Inferior parietal cortex (tissue), 1 donor: ENCODE data around the gene GBA3.

Experiments
- DNase-seq: peaks from one replicate; pipeline ENCODE4 v3.0.0-alpha.2; 2016; ENCODE audit errors: extremely low spot score

Gene GBA3

GRCh38 chr4:22692736-22693135, at the start of gene GBA3:
Gene GBA3 (plus strand): TSS chr4:22692937.
- DNase-seq = no peak

GRCh38 chr4:22643952-22644351, 48.8 kb upstream of the GBA3 start:
- DNase-seq = no peak

- no peak for DNase-seq
Measured at GRCh38 chr4:22645481-22646182, 47.1 kb upstream of the GBA3 start.

GRCh38 chr4:22648996-22649395, 43.7 kb upstream of the GBA3 start:
- DNase-seq = no peak

- DNase-seq = no peak
Measured at GRCh38 chr4:22650771-22651170, 42.0 kb upstream of the GBA3 start.

- no peak for DNase-seq
Measured at GRCh38 chr4:22653752-22654151, 39.0 kb upstream of the GBA3 start.

- DNase-seq = no peak
Measured at GRCh38 chr4:22661443-22661842, 31.3 kb upstream of the GBA3 start.

GRCh38 chr4:22667332-22667940, 25.3 kb upstream of the GBA3 start:
- DNase-seq = no peak

GRCh38 chr4:22668301-22668700, 24.4 kb upstream of the GBA3 start:
- DNase-seq = no peak

- no peak for DNase-seq
Measured at GRCh38 chr4:22668702-22669101, 24.0 kb upstream of the GBA3 start.

- no peak for DNase-seq
Measured at GRCh38 chr4:22670956-22671355, 21.8 kb upstream of the GBA3 start.

GRCh38 chr4:22672519-22672918, 20.2 kb upstream of the GBA3 start:
- no peak for DNase-seq

- DNase-seq = no peak
Measured at GRCh38 chr4:22672944-22673343, 19.8 kb upstream of the GBA3 start.

- no peak for DNase-seq
Measured at GRCh38 chr4:22674700-22675099, 18.0 kb upstream of the GBA3 start.

GRCh38 chr4:22676063-22676462, 16.7 kb upstream of the GBA3 start:
- no peak for DNase-seq

GRCh38 chr4:22677780-22678179, 15.0 kb upstream of the GBA3 start:
- no peak for DNase-seq

- no peak for DNase-seq
Measured at GRCh38 chr4:22678940-22679854, 13.5 kb upstream of the GBA3 start.

- no peak for DNase-seq
Measured at GRCh38 chr4:22680065-22680642, 12.6 kb upstream of the GBA3 start.

- DNase-seq = no peak
Measured at GRCh38 chr4:22683726-22684125, 9.0 kb upstream of the GBA3 start.

GRCh38 chr4:22686141-22686540, 6.6 kb upstream of the GBA3 start:
- DNase-seq = no peak

GRCh38 chr4:22688236-22688635, 4.5 kb upstream of the GBA3 start:
- DNase-seq = no peak

GRCh38 chr4:22689428-22689827, 3.3 kb upstream of the GBA3 start:
- no peak for DNase-seq
